LNCaP clone FGC (cell line): ENCODE data around the gene CDK14.

Experiments
- DNase-seq: peaks from one replicate; pipeline ENCODE4 v3.0.0-alpha.2; 2011; ENCODE audit warnings: low read depth
- H3K4me3 ChIP-seq: 2 replicates; pipeline ENCODE4 v1.5.1; 2011; ENCODE audit warnings: mild to moderate bottlenecking, low read depth, low read length, control low read depth
- CTCF ChIP-seq: IDR thresholded peaks from 2 replicates; pipeline ENCODE4 v1.5.1; 2012; ENCODE audit warnings: mild to moderate bottlenecking; ENCODE audit not compliant: control insufficient read depth, insufficient read depth; ENCODE audit errors: extremely low read depth

The CDK14 gene

GRCh38 chr7:90698616-90699015, 102.5 kb downstream of the CDK14 start:
- no peak for DNase-seq
- no peak overlapping the region for H3K4me3 ChIP-seq
- no peak for TF ChIP-seq CTCF

- DNase-seq, result no peak
- no peak for TF ChIP-seq CTCF
- no peak overlapping the region for H3K4me3 ChIP-seq
These were observed 104.9 kb downstream of the CDK14 start for GRCh38 chr7:90701021-90701420.

- DNase-seq, result no peak
- H3K4me3 ChIP-seq, result no peak overlapping the region
- no peak for TF ChIP-seq CTCF
These were observed 105.7 kb downstream of the CDK14 start for GRCh38 chr7:90701771-90702170.

GRCh38 chr7:90705391-90706071, 109.4 kb downstream of the CDK14 start:
- DNase-seq, result no peak
- no peak for TF ChIP-seq CTCF
- no peak overlapping the region for H3K4me3 ChIP-seq

GRCh38 chr7:90706072-90706716, 110.1 kb downstream of the CDK14 start:
- no peak overlapping the region for H3K4me3 ChIP-seq
- peak; percentile 96 for DNase-seq
- TF ChIP-seq CTCF, result no peak

GRCh38 chr7:90708841-90709317, 112.8 kb downstream of the CDK14 start:
- no peak for DNase-seq
- no peak overlapping the region for H3K4me3 ChIP-seq

More at GRCh38 chr7:90708841-90709317, 112.8 kb downstream of the CDK14 start:
- TF ChIP-seq CTCF, result peak; percentile 15; the same call in 1 of the 2 replicates
